HCT116 (cell line): ENCODE results near the gene SLC22A23. TPM values are rescaled to one million over a fixed set of nuclear protein-coding genes. Genes with fewer than 3 reads are reported as not detected.

ENCODE experiments used
- ATAC-seq: fragments of 200-7000 bp; cut with Tn5 transposase; 2 replicates; pipeline ENCODE4 v1.9.1; 2020; ENCODE audit warnings: mild to moderate bottlenecking, moderate library complexity
- BruUV-seq: library from RNA; stranded (reverse); fragments of 400-500 nt; replicated peaks from 2 replicates; lab custom pipeline; 2021; lab: Mats Ljungman, UMichigan
- CTCF ChIA-PET: fragments of 300-600 bp; sonication (Branson Sonifier 250); formaldehyde crosslinking; loops from one replicate; lab custom pipeline; 2021; ENCODE audit warnings: antibody characterized with exemption; lab: Charles Lee
- POLR2A ChIA-PET: fragments of 300-600, 350-600 bp; sonication (Branson Sonifier 250); formaldehyde crosslinking; loops from one replicate; lab custom pipeline; 2021; ENCODE audit warnings: antibody characterized with exemption; lab: Charles Lee
- RAD21 ChIA-PET, 2 experiments: fragments of 300-600 bp; sonication (Branson Sonifier 250); formaldehyde crosslinking; loops; one replicate each; lab custom pipeline; 2023; ENCODE audit warnings: low total read pairs in 2 of 2; ENCODE audit not compliant: uncharacterized antibody in 2 of 2, unreplicated experiment in 2 of 2, low non-redundant PET in 1 of 2; lab: Charles Lee
- DNase-seq: peaks from one replicate; pipeline ENCODE4 v3.0.0-alpha.2; 2010; ENCODE audit warnings: low read depth, low spot score
- H2AFZ ChIP-seq: fragments of 200-600 bp; shearing (Covaris generic), sonication (generic); 2 replicates; pipeline ENCODE4 v1.6.1; 2017; ENCODE audit warnings: low read depth, mixed run types, mixed read lengths, antibody characterized with exemption, low read length; ENCODE audit not compliant: poor library complexity, severe bottlenecking
- H3K27ac ChIP-seq: 2 replicates; pipeline ENCODE4 v1.5.1; 2012; ENCODE audit warnings: low read depth, low read length
- H3K27me3 ChIP-seq: fragments of 200-600 bp; sonication (generic); 2 replicates; pipeline ENCODE4 v1.6.1; 2016; ENCODE audit warnings: mixed run types, low read length, mixed read lengths; ENCODE audit not compliant: insufficient read depth
- H3K36me3 ChIP-seq, 2 experiments: fragments of 200-500 bp in 1 of 2; fragments of 200-600 bp in 1 of 2; sonication (Bioruptor generic) in 1 of 2; sonication (generic) in 1 of 2; 2 replicates each; pipeline versions ENCODE4 v1.5.1 to v1.6.1; 2014 to 2016; ENCODE audit warnings: low read length in 2 of 2, inconsistent platforms in 1 of 2, mixed read lengths in 1 of 2, mixed run types in 1 of 2; ENCODE audit not compliant: insufficient read depth in 2 of 2, control insufficient read depth in 1 of 2
- H3K4me1 ChIP-seq, 2 experiments: fragments of 200-600 bp in 1 of 2; sonication (generic) in 1 of 2; 2 replicates each; pipeline versions ENCODE4 v1.5.1 to v1.6.1; 2012 to 2017; ENCODE audit warnings: low read length in 2 of 2, inconsistent platforms in 1 of 2, mild to moderate bottlenecking in 1 of 2, mixed read lengths in 1 of 2, mixed run types in 1 of 2, moderate library complexity in 1 of 2; ENCODE audit not compliant: insufficient read depth in 2 of 2, control insufficient read depth in 1 of 2
- H3K4me2 ChIP-seq: fragments of 200-600 bp; sonication (generic); 2 replicates; pipeline ENCODE4 v1.6.1; 2017; ENCODE audit warnings: mixed run types, low read length, mixed read lengths
- H3K4me3 ChIP-seq, 2 experiments: fragments of 200-600 bp in 1 of 2; sonication (generic) in 1 of 2; replicated peaks in 1 of 2; 2 replicates each; pipeline ENCODE4 v1.5.1; 2011 to 2016; ENCODE audit warnings: low read length in 2 of 2, control low read depth in 1 of 2, low read depth in 1 of 2, mild to moderate bottlenecking in 1 of 2, mixed read lengths in 1 of 2, mixed run types in 1 of 2
- H3K79me2 ChIP-seq: fragments of 200-600 bp; sonication (generic); 2 replicates; pipeline ENCODE4 v1.6.1; 2017; ENCODE audit warnings: mild to moderate bottlenecking, mixed run types, low read length, moderate library complexity, mixed read lengths; ENCODE audit not compliant: insufficient read depth
- H3K9ac ChIP-seq: fragments of 200-600 bp; sonication (generic); 2 replicates; pipeline ENCODE4 v1.6.1; 2016; ENCODE audit warnings: low read length, mixed read lengths
- H3K9me2 ChIP-seq: fragments of 200-600 bp; sonication (generic), shearing (Covaris generic); 2 replicates; pipeline ENCODE4 v1.6.1; 2017; ENCODE audit warnings: mixed run types, mild to moderate bottlenecking, moderate library complexity; ENCODE audit not compliant: insufficient read depth
- H3K9me3 ChIP-seq, 2 experiments: fragments of 200-500 bp in 1 of 2; fragments of 200-600 bp in 1 of 2; sonication (Bioruptor generic) in 1 of 2; sonication (generic) in 1 of 2; 2 replicates each; pipeline ENCODE4 v1.6.1; 2014 to 2017; ENCODE audit warnings: low read length in 2 of 2, mixed read lengths in 2 of 2, inconsistent platforms in 1 of 2, low read depth in 1 of 2, mild to moderate bottlenecking in 1 of 2, mixed run types in 1 of 2, moderate library complexity in 1 of 2; ENCODE audit not compliant: control insufficient read depth in 1 of 2, insufficient read depth in 1 of 2
- H4K20me1 ChIP-seq: fragments of 200-600 bp; sonication (generic), shearing (Covaris generic); 2 replicates; pipeline ENCODE4 v1.6.1; 2017; ENCODE audit warnings: mixed run types, mild to moderate bottlenecking, moderate library complexity; ENCODE audit not compliant: insufficient read depth
- CBX3 ChIP-seq: IDR thresholded peaks from 2 replicates; pipeline ENCODE4 v1.6.1; 2012; ENCODE audit warnings: low read depth
- CTCF ChIP-seq, 3 experiments: fragments of 200-600 bp in 1 of 3; sonication (generic) in 1 of 3; IDR thresholded peaks in 2 of 3; conservative IDR thresholded peaks in 1 of 3; 2 replicates each; pipeline ENCODE4 v1.5.1; 2012 to 2017; ENCODE audit warnings: low read depth in 2 of 3, low read length in 2 of 3, antibody characterized with exemption in 1 of 3, borderline replicate concordance in 1 of 3, control low read depth in 1 of 3, mild to moderate bottlenecking in 1 of 3, mixed read lengths in 1 of 3, mixed run types in 1 of 3, moderate library complexity in 1 of 3; ENCODE audit not compliant: insufficient read depth in 1 of 3
- ELF1 ChIP-seq: IDR thresholded peaks from 2 replicates; pipeline ENCODE4 v1.6.1; 2012; ENCODE audit warnings: low read depth, borderline replicate concordance
- EZH2 ChIP-seq: fragments of 200-600 bp; sonication (generic); IDR thresholded peaks from 2 replicates; pipeline ENCODE4 v1.6.1; 2017; ENCODE audit warnings: antibody characterized with exemption, mixed run types
- EZH2phosphoT487 ChIP-seq: fragments of 200-600 bp; IDR thresholded peaks from 2 replicates; pipeline ENCODE4 v1.6.1; 2018; ENCODE audit warnings: antibody characterized with exemption, borderline replicate concordance
- FOSL1 ChIP-seq: IDR thresholded peaks from 2 replicates; pipeline ENCODE4 v1.6.1; 2012; ENCODE audit warnings: low read depth
- JUND ChIP-seq: IDR thresholded peaks from 2 replicates; pipeline ENCODE4 v1.6.1; 2012
- POLR2A ChIP-seq: IDR thresholded peaks from 2 replicates; pipeline ENCODE4 v1.7.0; 2011; ENCODE audit warnings: borderline replicate concordance; ENCODE audit not compliant: insufficient read depth, insufficient read length; ENCODE audit errors: extremely low read depth
- POLR2AphosphoS5 ChIP-seq: IDR thresholded peaks from 2 replicates; pipeline ENCODE4 v1.6.1; 2011; ENCODE audit warnings: mild to moderate bottlenecking, low read depth, low read length, moderate library complexity
- SP1 ChIP-seq: IDR thresholded peaks from 2 replicates; pipeline ENCODE4 v1.6.1; 2012; ENCODE audit warnings: low read depth
- SRF ChIP-seq: IDR thresholded peaks from 2 replicates; pipeline ENCODE4 v1.6.1; 2012; ENCODE audit warnings: low read depth
- YY1 ChIP-seq: IDR thresholded peaks from 2 replicates; pipeline ENCODE4 v1.6.1; 2011; ENCODE audit warnings: low read length, low read depth, moderate library complexity, mild to moderate bottlenecking; ENCODE audit not compliant: insufficient replicate concordance; ENCODE audit errors: extremely low read depth
- ZNF274 ChIP-seq: fragments of 200-500 bp; sonication (Bioruptor generic); IDR thresholded peaks from 2 replicates; pipeline ENCODE4 v1.6.1; 2014; ENCODE audit warnings: mild to moderate bottlenecking, low read depth, low read length, inconsistent platforms
- intact Hi-C: fragments of 100-400 bp; cut with micrococcal nuclease; formaldehyde crosslinking; loops from 2 replicates; pipeline ENCODE4 v1.10.0; 2022
- total RNA-seq: library from RNA; stranded (reverse); gene quantifications from one replicate; pipeline ENCODE4 v1.2.1, GENCODE V29; 2021; ENCODE audit not compliant: unreplicated experiment

The SLC22A23 gene
- total RNA-seq, 1 experiment from 2014 or later: 11.5 TPM

- TF ChIP-seq CBX3: no peak
- no peak for TF ChIP-seq POLR2AphosphoS5
- no peak for TF ChIP-seq SRF
- no peak for TF ChIP-seq ZNF274
These were observed 80.8 kb downstream of the SLC22A23 start (continued) for GRCh38 chr6:3376064-3376463.

GRCh38 chr6:3373597-3374203 is 83.2 kb downstream of the SLC22A23 start:
- no peaks in the 10 kb centered on the region for H3K9me3 ChIP-seq
- no peak overlapping the region for H2AFZ ChIP-seq
- H3K27ac ChIP-seq: no peak overlapping the region
- H3K4me1 ChIP-seq: peaks cover 23 to 48% of the 10 kb centered on the region in 2 experiments
- RAD21 ChIA-PET: no interaction called here
- intact Hi-C loops: no loop called here
- POLR2A ChIA-PET: no interaction called here
- TF ChIP-seq ELF1: no peak
- TF ChIP-seq FOSL1: no peak
- TF ChIP-seq YY1: no peak
- TF ChIP-seq, all 23 proteins: peak for 0
- no peak for ATAC-seq
- Histone ChIP-seq H3K4me2 (no peak overlapping the region), H3K79me2 (no peaks in the 10 kb centered on the region), H3K27me3 (no peaks in the 10 kb centered on the region), H3K36me3 (no peaks in the 10 kb centered on the region), H3K9ac (no peak overlapping the region), H4K20me1 (no peaks in the 10 kb centered on the region), H3K4me3 (no peak overlapping the region), H3K9me2 (no peaks in the 10 kb centered on the region)
- no peak for DNase-seq
- CTCF ChIA-PET: no interaction called here
- no TSS peak for BruUV-seq

GRCh38 chr6:3372912-3373554 is 83.8 kb downstream of the SLC22A23 start:
- DNase-seq (no peak), ATAC-seq (no peak)
- H4K20me1 ChIP-seq: no peaks in the 10 kb centered on the region
- H3K9ac ChIP-seq: no peak overlapping the region
- H2AFZ ChIP-seq: no peak overlapping the region
- H3K9me2 ChIP-seq: no peaks in the 10 kb centered on the region
- H3K4me3 ChIP-seq: no peak overlapping the region
- intact Hi-C loops: no loop called here
- RAD21 ChIA-PET: no interaction called here
- peaks cover 23 to 45% of the 10 kb centered on the region in 2 experiments for H3K4me1 ChIP-seq
- H3K36me3 ChIP-seq: no peaks in the 10 kb centered on the region
- BruUV-seq: no TSS peak
- POLR2A ChIA-PET: no interaction called here
- no peak overlapping the region for H3K27ac ChIP-seq
- H3K27me3 ChIP-seq: no peaks in the 10 kb centered on the region
- no peaks in the 10 kb centered on the region for H3K9me3 ChIP-seq
- CTCF ChIA-PET: no interaction called here
- H3K79me2 ChIP-seq: no peaks in the 10 kb centered on the region
- H3K4me2 ChIP-seq: no peak overlapping the region
- TF ChIP-seq EZH2phosphoT487 (no peak), SP1 (no peak), JUND (no peak), POLR2A (no peak), CTCF (IDR thresholded peaks at IDR 0.05 in 2 of 3, conservative IDR thresholded peaks at IDR 0.05 in 1 of 3; ENCODE audit: borderline replicate concordance in 1 of 3, insufficient read depth in 1 of 3, low read depth in 2 of 3, low read length in 2 of 3) (no peak), EZH2 (no peak)
